NCI-H82 treated with DMSO at 0.1 percent for 48 hours (cell line): Measurements from ENCODE around the gene PHYH.

Experiments
- DNase-seq: peaks from one replicate; lab custom pipeline; 2025; ENCODE audit not compliant: unreplicated experiment; lab: John Stamatoyannopoulos, UW

The PHYH gene

GRCh38 chr10:13231190-13231589, 68.7 kb downstream of the PHYH start:
- DNase-seq, result no peak
